ENCODE results near the gene THUMPD2.

The THUMPD2 gene

GRCh38 chr2:39697454-39697853, 81.6 kb downstream of the THUMPD2 start:
- no peak for DNase-seq (ENCODE audit: low spot score)

GRCh38 chr2:39696838-39697237, 82.2 kb downstream of the THUMPD2 start:
- Histone ChIP-seq H2AK5ac (ENCODE audit: low read depth, low read length) (no peak overlapping the region), H3K9me3 (replicated peaks in 1 of 2; ENCODE audit: control insufficient read depth in 2 of 2, insufficient read depth in 1 of 2, low read depth in 1 of 2, low read length in 2 of 2) (peaks cover 0 to 35% of the 10 kb centered on the region in 2 donors), H3K4me3 (ENCODE audit: low read length in 2 of 2) (no peak overlapping the region), H3K27me3 (ENCODE audit: control insufficient read depth in 3 of 3, insufficient read depth in 3 of 3, low read depth in 1 of 3, low read length in 3 of 3) (no peaks in the 10 kb centered on the region), H2BK5ac (ENCODE audit: low read length) (no peak overlapping the region), H3K23ac (ENCODE audit: low read depth, low read length, poor library complexity) (no peak overlapping the region), H3K14ac (ENCODE audit: low read length) (no peak overlapping the region), H2BK120ac (ENCODE audit: low read depth, low read length) (no peak overlapping the region), H3K18ac (ENCODE audit: low read length) (no peak overlapping the region), H3K79me1 (ENCODE audit: low read depth, low read length) (no peaks in the 10 kb centered on the region), H2BK12ac (ENCODE audit: low read length) (no peak overlapping the region), H2BK15ac (ENCODE audit: low read length) (no peak overlapping the region), H2AFZ (ENCODE audit: low read length) (no peak overlapping the region), H4K8ac (ENCODE audit: low read depth, low read length) (no peak overlapping the region), H3K4me2 (ENCODE audit: insufficient read depth, low read length, poor library complexity, severe bottlenecking) (no peak overlapping the region), H3K4ac (ENCODE audit: low read length) (no peak overlapping the region), H3K36me3 (replicated peaks in 1 of 2; ENCODE audit: control insufficient read depth in 2 of 2, insufficient read depth in 2 of 2, low read length in 2 of 2) (peaks cover 0 to 7% of the 10 kb centered on the region in 2 donors), H3K9ac (ENCODE audit: low read depth, low read length, poor library complexity) (no peak overlapping the region), H3K27ac (replicated peaks; ENCODE audit: low read length) (no peak overlapping the region), H3K4me1 (ENCODE audit: control insufficient read depth in 2 of 2, insufficient read depth in 1 of 2, low read depth in 1 of 2, low read length in 2 of 2) (peaks cover 10 to 19% of the 10 kb centered on the region in 2 donors), H4K91ac (ENCODE audit: low read depth, low read length, poor library complexity) (no peak overlapping the region)
- no peak for DNase-seq (ENCODE audit: low spot score)
- WGBS, 2 donors (ENCODE audit: extremely low coverage in 2 of 2, insufficient read length in 2 of 2, insufficient replicate concordance in 1 of 2): no CpG with 5 or more reads among the region's 1 CpG

More at GRCh38 chr2:39697454-39697853, 81.6 kb downstream of the THUMPD2 start:
- Histone ChIP-seq H2BK120ac (ENCODE audit: low read depth, low read length) (no peak overlapping the region), H3K79me1 (ENCODE audit: low read depth, low read length) (no peaks in the 10 kb centered on the region), H3K36me3 (replicated peaks in 1 of 2; ENCODE audit: control insufficient read depth in 2 of 2, insufficient read depth in 2 of 2, low read length in 2 of 2) (peaks cover 0 to 7% of the 10 kb centered on the region in 2 donors), H2BK15ac (ENCODE audit: low read length) (no peak overlapping the region), H4K91ac (ENCODE audit: low read depth, low read length, poor library complexity) (no peak overlapping the region), H3K23ac (ENCODE audit: low read depth, low read length, poor library complexity) (no peak overlapping the region), H2BK12ac (ENCODE audit: low read length) (no peak overlapping the region), H3K14ac (ENCODE audit: low read length) (no peak overlapping the region), H3K4ac (ENCODE audit: low read length) (no peak overlapping the region), H2AFZ (ENCODE audit: low read length) (no peak overlapping the region), H3K27ac (replicated peaks; ENCODE audit: low read length) (no peak overlapping the region), H2BK5ac (ENCODE audit: low read length) (no peak overlapping the region), H3K4me1 (ENCODE audit: control insufficient read depth in 2 of 2, insufficient read depth in 1 of 2, low read depth in 1 of 2, low read length in 2 of 2) (peaks cover 10 to 19% of the 10 kb centered on the region in 2 donors), H3K9me3 (replicated peaks in 1 of 2; ENCODE audit: control insufficient read depth in 2 of 2, insufficient read depth in 1 of 2, low read depth in 1 of 2, low read length in 2 of 2) (peaks cover 2 to 36% of the 10 kb centered on the region in 2 donors), H2AK5ac (ENCODE audit: low read depth, low read length) (no peak overlapping the region), H3K9ac (ENCODE audit: low read depth, low read length, poor library complexity) (no peak overlapping the region), H3K18ac (ENCODE audit: low read length) (no peak overlapping the region), H3K4me2 (ENCODE audit: insufficient read depth, low read length, poor library complexity, severe bottlenecking) (no peak overlapping the region), H3K27me3 (ENCODE audit: control insufficient read depth in 3 of 3, insufficient read depth in 3 of 3, low read depth in 1 of 3, low read length in 3 of 3) (no peaks in the 10 kb centered on the region), H4K8ac (ENCODE audit: low read depth, low read length) (no peak overlapping the region), H3K4me3 (ENCODE audit: low read length in 2 of 2) (no peak overlapping the region)
- no CpG with 5 or more reads among the region's 2 CpGs for WGBS, 2 donors (ENCODE audit: extremely low coverage in 2 of 2, insufficient read length in 2 of 2, insufficient replicate concordance in 1 of 2)

DNA sequence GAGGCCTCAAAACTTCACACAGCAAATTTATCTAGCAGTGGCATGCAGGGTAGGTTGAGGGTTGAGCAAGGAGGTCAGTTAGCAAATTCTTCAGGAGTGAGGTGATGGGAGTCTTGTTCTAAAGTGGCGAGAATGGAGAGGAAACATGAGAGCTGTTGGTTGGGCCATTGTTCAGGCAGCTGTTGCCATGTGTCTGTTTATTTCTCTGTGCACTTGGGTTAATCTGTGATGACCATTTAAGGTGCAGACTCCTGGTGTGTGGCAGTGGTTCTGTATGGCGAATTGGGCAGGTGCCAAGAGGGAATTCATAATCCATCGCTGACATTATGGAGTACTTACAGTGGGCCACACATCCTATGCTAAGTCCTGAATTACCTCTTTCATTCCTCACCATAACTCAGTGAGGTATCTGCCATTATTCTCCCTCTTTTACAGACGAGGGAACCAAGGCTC, 82.9 kb downstream of the THUMPD2 start:
- H3K27ac ChIP-seq (replicated peaks; ENCODE audit: low read length): no peak overlapping the region
- H3K18ac ChIP-seq (ENCODE audit: low read length): no peak overlapping the region
- H4K8ac ChIP-seq (ENCODE audit: low read depth, low read length): no peak overlapping the region
- DNase-seq (ENCODE audit: low spot score): peak; percentile 6
- no peak overlapping the region for H2BK12ac ChIP-seq (ENCODE audit: low read length)
- peaks cover 0 to 33% of the 10 kb centered on the region in 2 donors for H3K9me3 ChIP-seq (replicated peaks in 1 of 2; ENCODE audit: control insufficient read depth in 2 of 2, insufficient read depth in 1 of 2, low read depth in 1 of 2, low read length in 2 of 2)
- H3K4me1 ChIP-seq (ENCODE audit: control insufficient read depth in 2 of 2, insufficient read depth in 1 of 2, low read depth in 1 of 2, low read length in 2 of 2): peaks cover 10 to 19% of the 10 kb centered on the region in 2 donors
- H3K23ac ChIP-seq (ENCODE audit: low read depth, low read length, poor library complexity): no peak overlapping the region
- H2AFZ ChIP-seq (ENCODE audit: low read length): no peak overlapping the region
- H3K4ac ChIP-seq (ENCODE audit: low read length): no peak overlapping the region
- H3K4me2 ChIP-seq (ENCODE audit: insufficient read depth, low read length, poor library complexity, severe bottlenecking): no peak overlapping the region
- no peaks in the 10 kb centered on the region for H3K27me3 ChIP-seq (ENCODE audit: control insufficient read depth in 3 of 3, insufficient read depth in 3 of 3, low read depth in 1 of 3, low read length in 3 of 3)
- H4K91ac ChIP-seq (ENCODE audit: low read depth, low read length, poor library complexity): no peak overlapping the region
- WGBS, 2 donors (ENCODE audit: extremely low coverage in 2 of 2, insufficient read length in 2 of 2, insufficient replicate concordance in 1 of 2): no CpG with 5 or more reads among the region's 4 CpGs
- H3K36me3 ChIP-seq (replicated peaks in 1 of 2; ENCODE audit: control insufficient read depth in 2 of 2, insufficient read depth in 2 of 2, low read length in 2 of 2): peaks cover 0 to 7% of the 10 kb centered on the region in 2 donors
- H3K9ac ChIP-seq (ENCODE audit: low read depth, low read length, poor library complexity): no peak overlapping the region
- H2BK5ac ChIP-seq (ENCODE audit: low read length): no peak overlapping the region
- no peak overlapping the region for H3K4me3 ChIP-seq (ENCODE audit: low read length in 2 of 2)
- H2BK15ac ChIP-seq (ENCODE audit: low read length): no peak overlapping the region
- no peak overlapping the region for H3K14ac ChIP-seq (ENCODE audit: low read length)
- H2AK5ac ChIP-seq (ENCODE audit: low read depth, low read length): no peak overlapping the region
- no peak overlapping the region for H2BK120ac ChIP-seq (ENCODE audit: low read depth, low read length)
- H3K79me1 ChIP-seq (ENCODE audit: low read depth, low read length): no peaks in the 10 kb centered on the region

DNA sequence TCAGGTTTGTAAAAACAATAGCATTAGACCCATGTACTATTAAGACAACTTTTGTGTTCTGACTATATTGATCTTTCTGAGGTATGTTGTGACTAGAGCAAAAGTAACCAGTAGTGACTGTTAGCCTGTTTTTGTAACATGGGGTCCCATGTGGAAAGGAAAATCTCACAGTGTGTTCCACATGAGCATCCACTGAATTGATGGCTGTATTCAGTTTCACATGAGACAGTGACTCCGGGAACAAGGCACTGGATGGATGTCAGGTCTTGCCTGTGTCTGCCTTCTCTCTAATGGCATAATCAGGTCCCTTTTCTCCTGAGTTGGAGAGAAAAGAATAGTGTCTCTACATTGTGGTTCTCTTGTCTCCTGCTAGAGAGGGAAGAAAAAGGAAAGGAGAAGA, 85.8 kb downstream of the THUMPD2 start:
- Histone ChIP-seq H3K4me1 (ENCODE audit: control insufficient read depth in 2 of 2, insufficient read depth in 1 of 2, low read depth in 1 of 2, low read length in 2 of 2) (peaks cover 10 to 19% of the 10 kb centered on the region in 2 donors), H4K8ac (ENCODE audit: low read depth, low read length) (no peak overlapping the region), H4K91ac (ENCODE audit: low read depth, low read length, poor library complexity) (no peak overlapping the region), H3K23ac (ENCODE audit: low read depth, low read length, poor library complexity) (no peak overlapping the region), H2AFZ (ENCODE audit: low read length) (no peak overlapping the region), H3K4me3 (ENCODE audit: low read length in 2 of 2) (no peak overlapping the region), H3K9ac (ENCODE audit: low read depth, low read length, poor library complexity) (no peak overlapping the region), H3K9me3 (replicated peaks in 1 of 2; ENCODE audit: control insufficient read depth in 2 of 2, insufficient read depth in 1 of 2, low read depth in 1 of 2, low read length in 2 of 2) (peaks cover 2 to 22% of the 10 kb centered on the region in 2 donors), H3K27ac (replicated peaks; ENCODE audit: low read length) (no peak overlapping the region), H2BK120ac (ENCODE audit: low read depth, low read length) (no peak overlapping the region), H2BK15ac (ENCODE audit: low read length) (no peak overlapping the region), H3K4ac (ENCODE audit: low read length) (no peak overlapping the region), H3K36me3 (replicated peaks in 1 of 2; ENCODE audit: control insufficient read depth in 2 of 2, insufficient read depth in 2 of 2, low read length in 2 of 2) (peaks cover 0 to 11% of the 10 kb centered on the region in 2 donors), H2BK12ac (ENCODE audit: low read length) (no peak overlapping the region), H2BK5ac (ENCODE audit: low read length) (no peak overlapping the region), H3K27me3 (ENCODE audit: control insufficient read depth in 3 of 3, insufficient read depth in 3 of 3, low read depth in 1 of 3, low read length in 3 of 3) (no peaks in the 10 kb centered on the region), H3K79me1 (ENCODE audit: low read depth, low read length) (no peaks in the 10 kb centered on the region), H2AK5ac (ENCODE audit: low read depth, low read length) (no peak overlapping the region), H3K14ac (ENCODE audit: low read length) (no peak overlapping the region), H3K18ac (ENCODE audit: low read length) (no peak overlapping the region), H3K4me2 (ENCODE audit: insufficient read depth, low read length, poor library complexity, severe bottlenecking) (no peak overlapping the region)
- WGBS, 2 donors (ENCODE audit: extremely low coverage in 2 of 2, insufficient read length in 2 of 2, insufficient replicate concordance in 1 of 2): no CpG with 5 or more reads among the region's 1 CpG
- no peak for DNase-seq (ENCODE audit: low spot score)

Measured in neuronal stem cell (in vitro differentiated cells).